Measurements from ENCODE around the gene CDHR3.

DNA sequence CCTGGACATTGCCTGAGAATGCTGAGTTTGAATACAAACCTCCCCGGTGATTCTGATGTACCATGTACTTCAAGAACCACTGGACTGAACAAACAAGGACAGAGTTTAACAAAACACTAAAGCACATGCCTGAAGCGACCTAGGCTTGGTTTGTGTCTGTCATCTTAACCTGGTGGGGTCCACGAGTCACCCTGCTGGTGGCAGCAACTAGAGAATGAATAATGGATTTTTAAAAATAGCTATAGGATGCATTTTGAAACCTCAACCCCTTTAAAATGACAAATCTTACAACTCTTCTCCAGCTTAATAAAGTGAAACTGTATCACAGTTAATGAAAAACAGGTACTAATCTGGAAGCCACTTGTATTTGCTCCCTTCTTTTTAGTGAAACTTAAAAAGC is 25.2 kb downstream of the CDHR3 start:
- TF ChIP-seq CTCF (IDR thresholded peaks at IDR 0.05), result no peak
- TF ChIP-seq POLR2A (IDR thresholded peaks at IDR 0.05), result no peak
